CD14-positive monocyte (primary cell): ENCODE results near the gene FAM131A. TPM values are rescaled to one million over a fixed set of nuclear protein-coding genes. Genes with fewer than 3 reads are reported as not detected.

Experiments used
- DNase-seq, 3 donors: peaks; one replicate each; pipeline ENCODE4 v3.0.0-alpha.2; 2011 to 2022
- H2AFZ ChIP-seq: 2 replicates; pipeline ENCODE4 v1.6.0; 2012; ENCODE audit warnings: mild to moderate bottlenecking, low read depth, low read length, inconsistent platforms; ENCODE audit not compliant: insufficient read depth, poor library complexity, severe bottlenecking
- H3K27ac ChIP-seq, 2 donors: 1 replicate in 1 of 2; 2 replicates in 1 of 2; pipeline ENCODE4 v1.5.1; 2012 to 2013; ENCODE audit warnings: low read length in 2 of 2, control low read depth in 1 of 2, inconsistent platforms in 1 of 2, low read depth in 1 of 2, mild to moderate bottlenecking in 1 of 2
- H3K27me3 ChIP-seq, 2 donors: one replicate each; pipeline versions ENCODE4 v1.6.0 to v1.6.1; 2011 to 2013; ENCODE audit warnings: low read length in 2 of 2; ENCODE audit not compliant: control insufficient read depth in 2 of 2, insufficient read depth in 2 of 2
- H3K36me3 ChIP-seq, 2 donors: replicated peaks in 1 of 2; 1 replicate in 1 of 2; 2 replicates in 1 of 2; pipeline versions ENCODE4 v1.5.1 to v1.6.1; 2012 to 2013; ENCODE audit warnings: low read length in 2 of 2, control low read depth in 1 of 2, inconsistent platforms in 1 of 2, mild to moderate bottlenecking in 1 of 2; ENCODE audit not compliant: insufficient read depth in 2 of 2, control insufficient read depth in 1 of 2
- H3K4me1 ChIP-seq, 2 donors: 1 replicate in 1 of 2; 2 replicates in 1 of 2; pipeline versions ENCODE4 v1.5.1 to v1.6.1; 2012 to 2013; ENCODE audit warnings: low read length in 2 of 2, control low read depth in 1 of 2, inconsistent platforms in 1 of 2, mild to moderate bottlenecking in 1 of 2, moderate library complexity in 1 of 2; ENCODE audit not compliant: insufficient read depth in 2 of 2, control insufficient read depth in 1 of 2
- H3K4me2 ChIP-seq: replicated peaks from 2 replicates; pipeline ENCODE3; 2012; ENCODE audit warnings: low read length, moderate library complexity, mild to moderate bottlenecking; ENCODE audit not compliant: poor library complexity, severe bottlenecking; ENCODE audit errors: extremely low read depth
- H3K4me3 ChIP-seq, 3 experiments: fragments of 200-600 bp in 1 of 3; sonication (generic) in 1 of 3; replicated peaks in 1 of 3; 1 replicate in 2 of 3; 2 replicates in 1 of 3; pipeline ENCODE4 v1.5.1; 2011 to 2013; ENCODE audit warnings: low read length in 3 of 3, mild to moderate bottlenecking in 3 of 3, control low read depth in 2 of 3, low read depth in 2 of 3, inconsistent platforms in 1 of 3, moderate library complexity in 1 of 3
- H3K79me2 ChIP-seq: 2 replicates; pipeline ENCODE4 v1.6.0; 2012; ENCODE audit warnings: mild to moderate bottlenecking, control low read depth, inconsistent platforms, low read length, moderate library complexity; ENCODE audit not compliant: insufficient read depth
- H3K9ac ChIP-seq: 2 replicates; pipeline ENCODE4 v1.6.0; 2017; ENCODE audit warnings: low read length, mild to moderate bottlenecking; ENCODE audit not compliant: insufficient read depth, poor library complexity, severe bottlenecking
- H3K9me3 ChIP-seq, 2 donors: replicated peaks in 1 of 2; 1 replicate in 1 of 2; 2 replicates in 1 of 2; pipeline versions ENCODE4 v1.5.1 to v1.6.1; 2012 to 2013; ENCODE audit warnings: low read length in 2 of 2, control low read depth in 1 of 2; ENCODE audit not compliant: control insufficient read depth in 1 of 2, insufficient read depth in 1 of 2
- H4K20me1 ChIP-seq: 2 replicates; pipeline ENCODE4 v1.6.0; 2012; ENCODE audit warnings: mild to moderate bottlenecking, low read length, control low read depth, moderate library complexity; ENCODE audit not compliant: insufficient read depth
- H3K27ac Mint-ChIP-seq, 7 donors: one replicate each; pipeline ENCODE4 v1.8.0; 2020; ENCODE audit warnings: mild to moderate bottlenecking in 7 of 7, mixed read lengths in 7 of 7, moderate library complexity in 6 of 7, inconsistent platforms in 2 of 7
- H3K27me3 Mint-ChIP-seq, 3 donors: one replicate each; pipeline ENCODE4 v1.8.0; 2021 to 2022; ENCODE audit warnings: low read depth in 3 of 3, mild to moderate bottlenecking in 3 of 3, mixed read lengths in 3 of 3, moderate library complexity in 3 of 3, inconsistent platforms in 1 of 3
- H3K36me3 Mint-ChIP-seq, 2 donors: one replicate each; pipeline ENCODE4 v1.8.0; 2020; ENCODE audit warnings: mixed read lengths in 2 of 2, inconsistent platforms in 1 of 2, mild to moderate bottlenecking in 1 of 2
- H3K4me1 Mint-ChIP-seq: one replicate; pipeline ENCODE4 v1.8.0; 2020; ENCODE audit warnings: mild to moderate bottlenecking, mixed read lengths
- H3K4me3 Mint-ChIP-seq, 2 donors: one replicate each; pipeline ENCODE4 v1.8.0; 2020; ENCODE audit warnings: mild to moderate bottlenecking in 2 of 2, mixed read lengths in 2 of 2, moderate library complexity in 1 of 2
- H3K9me3 Mint-ChIP-seq, 7 donors: one replicate each; pipeline ENCODE4 v1.8.0; 2020 to 2022; ENCODE audit warnings: mixed read lengths in 7 of 7, mild to moderate bottlenecking in 6 of 7, moderate library complexity in 6 of 7, inconsistent platforms in 2 of 7
- CTCF ChIP-seq: fragments of 200-600 bp; IDR thresholded peaks from one replicate; pipeline ENCODE4 v1.8.0; 2022; ENCODE audit warnings: antibody characterized with exemption, mild to moderate bottlenecking
- WGBS: methylation state at CpG from one replicate; pipeline ENCODE4 v1.1.5; 2013; ENCODE audit warnings: missing lambda C conversion rate; ENCODE audit not compliant: insufficient coverage; 5-methylcytosine and 5-hydroxymethylcytosine counted together
- intact Hi-C, 2 donors: fragments of 100-400 bp; cut with micrococcal nuclease; formaldehyde crosslinking; loops; one replicate each; pipeline versions ENCODE4 v1.15.0 to v1.15.1; 2023
- polyA plus RNA-seq, 3 donors: library from polyadenylated mRNA; depleted of rRNA in 1 of 3; unstranded in 2 of 3; stranded (reverse) in 1 of 3; fragments of 300-500 nt in 2 of 3; fragments of >200 nt in 1 of 3; fragmentation: Illumina TruSeq in 2 of 3; gene quantifications; 1 replicate in 2 of 3; 2 replicates in 1 of 3; pipeline ENCODE4 v1.2.3, GENCODE V29; 2012 to 2021

Gene FAM131A
- polyA plus RNA-seq, 3 donors, result 5.8 to 30.6 (median 7.7) TPM

GRCh38 chr3:184346480-184347190 is 9.2 kb downstream of the FAM131A start:
- Histone ChIP-seq H3K27me3 (no peaks in the 10 kb centered on the region), H3K9me3 (no peaks in the 10 kb centered on the region), H3K4me3 (no peak overlapping the region), H4K20me1 (no peaks in the 10 kb centered on the region), H2AFZ (no peak overlapping the region), H3K79me2 (no peaks in the 10 kb centered on the region), H3K9ac (no peak overlapping the region), H3K27ac (no peak overlapping the region), H3K4me1 (no peaks in the 10 kb centered on the region), H3K36me3 (peaks cover 27 to 39% of the 10 kb centered on the region in 2 donors), H3K4me2 (no peak overlapping the region)
- 96% methylated on average over 15 of the region's 20 CpGs for WGBS
- DNase-seq, result no peak
- Mint-ChIP-seq H3K36me3 (peaks cover 35 to 50% of the 10 kb centered on the region in 2 donors), H3K4me1 (peaks cover 6% of the 10 kb centered on the region), H3K4me3 (no peak overlapping the region), H3K27ac (no peak overlapping the region), H3K9me3 (peaks cover 0 to 1% (median 0%) of the 10 kb centered on the region in 7 donors), H3K27me3 (peaks cover 0 to 1% (median under 1%) of the 10 kb centered on the region in 3 donors)
- no peak for TF ChIP-seq CTCF
- intact Hi-C loops, result no loop called here

GRCh38 chr3:184347321-184348056 is 10.1 kb downstream of the FAM131A start:
- H3K4me1 ChIP-seq, result no peaks in the 10 kb centered on the region
- H2AFZ ChIP-seq, result no peak overlapping the region
- peaks cover 6% of the 10 kb centered on the region for H3K4me1 Mint-ChIP-seq
- H3K36me3 ChIP-seq, result peaks cover 21 to 31% of the 10 kb centered on the region in 2 donors
- no peaks in the 10 kb centered on the region for H4K20me1 ChIP-seq
- no peaks in the 10 kb centered on the region for H3K27me3 ChIP-seq
- H3K4me2 ChIP-seq, result no peak overlapping the region
- DNase-seq, result no peak
- peaks cover 0 to 1% (median 0%) of the 10 kb centered on the region in 7 donors for H3K9me3 Mint-ChIP-seq
- no peak overlapping the region for H3K27ac Mint-ChIP-seq
- H3K4me3 Mint-ChIP-seq, result no peak overlapping the region
- no peak for TF ChIP-seq CTCF
- no peak overlapping the region for H3K4me3 ChIP-seq
- peaks cover 29 to 42% of the 10 kb centered on the region in 2 donors for H3K36me3 Mint-ChIP-seq
- no peaks in the 10 kb centered on the region for H3K9me3 ChIP-seq
- WGBS, result 79% methylated on average over 7 of the region's 12 CpGs
- peaks cover 0 to 3% (median 1%) of the 10 kb centered on the region in 3 donors for H3K27me3 Mint-ChIP-seq
- no peaks in the 10 kb centered on the region for H3K79me2 ChIP-seq
- H3K27ac ChIP-seq, result no peak overlapping the region
- intact Hi-C loops, result no loop called here
- no peak overlapping the region for H3K9ac ChIP-seq
